ENCODE results near the gene CD53. TPM values are rescaled to one million over a fixed set of nuclear protein-coding genes. Genes with fewer than 3 reads are reported as not detected.

Gene CD53
- total RNA-seq, 1 experiment from 2014 or later, result 0.96 TPM

- POLR2A ChIA-PET, result no interaction called here
- H3K27ac ChIP-seq (ENCODE audit: low read depth, low read length), result no peak overlapping the region
- intact Hi-C loops (cut with micrococcal nuclease), result no loop called here
- no peaks in the 10 kb centered on the region for H3K36me3 ChIP-seq (ENCODE audit: control insufficient read depth in 1 of 2, insufficient read depth in 2 of 2, low read length in 2 of 2)
- no peaks in the 10 kb centered on the region for H3K9me3 ChIP-seq (ENCODE audit: control insufficient read depth in 1 of 2, insufficient read depth in 1 of 2, low read depth in 1 of 2, low read length in 2 of 2)
- no TSS peak for BruUV-seq (replicated peaks)
- H2AFZ ChIP-seq (ENCODE audit: low read depth, low read length, poor library complexity, severe bottlenecking), result no peak overlapping the region
- no peak overlapping the region for H3K4me3 ChIP-seq (replicated peaks in 1 of 2; ENCODE audit: low read depth in 1 of 2, low read length in 2 of 2)
- RAD21 ChIA-PET (ENCODE audit: low non-redundant PET in 1 of 2, low total read pairs in 2 of 2, uncharacterized antibody in 2 of 2, unreplicated experiment in 2 of 2), result no interaction called here
- no peaks in the 10 kb centered on the region for H4K20me1 ChIP-seq (ENCODE audit: insufficient read depth)
- CTCF ChIA-PET, result no interaction called here
- no peak for ATAC-seq
- no peaks in the 10 kb centered on the region for H3K4me1 ChIP-seq (ENCODE audit: control insufficient read depth in 1 of 2, insufficient read depth in 2 of 2, low read length in 2 of 2)
- H3K4me2 ChIP-seq (ENCODE audit: low read length), result no peak overlapping the region
- no peak for DNase-seq (ENCODE audit: low read depth, low spot score)
- no peaks in the 10 kb centered on the region for H3K9me2 ChIP-seq (ENCODE audit: insufficient read depth)
- peaks cover 19% of the 10 kb centered on the region for H3K27me3 ChIP-seq (ENCODE audit: insufficient read depth, low read length)
- H3K9ac ChIP-seq (ENCODE audit: low read length), result no peak overlapping the region
- no peak for TF ChIP-seq FOSL1 (IDR thresholded peaks at IDR 0.05; ENCODE audit: low read depth)
- no peak for TF ChIP-seq EGR1 (IDR thresholded peaks at IDR 0.05; ENCODE audit: low read depth)
- no peak for TF ChIP-seq REST (IDR thresholded peaks at IDR 0.05; ENCODE audit: low read depth)
- TF ChIP-seq ZFX (IDR thresholded peaks at IDR 0.05), result no peak
- TF ChIP-seq POLR2AphosphoS5 (IDR thresholded peaks at IDR 0.05; ENCODE audit: low read depth, low read length), result no peak
- H3K79me2 ChIP-seq (ENCODE audit: insufficient read depth, low read length), result no peaks in the 10 kb centered on the region
These were observed 26.5 kb downstream of the CD53 start for GRCh38 chr1:110899458-110899843.

GRCh38 chr1:110902820-110903463 lies 30.0 kb downstream of the CD53 start:
- no peaks in the 10 kb centered on the region for H3K9me3 ChIP-seq (ENCODE audit: control insufficient read depth in 1 of 2, insufficient read depth in 1 of 2, low read depth in 1 of 2, low read length in 2 of 2)
- H3K79me2 ChIP-seq (ENCODE audit: insufficient read depth, low read length), result no peaks in the 10 kb centered on the region
- no peaks in the 10 kb centered on the region for H3K4me1 ChIP-seq (ENCODE audit: control insufficient read depth in 1 of 2, insufficient read depth in 2 of 2, low read length in 2 of 2)
- POLR2A ChIA-PET, result no interaction called here
- no peaks in the 10 kb centered on the region for H3K36me3 ChIP-seq (ENCODE audit: control insufficient read depth in 1 of 2, insufficient read depth in 2 of 2, low read length in 2 of 2)
- H3K4me2 ChIP-seq (ENCODE audit: low read length), result no peak overlapping the region
- H3K4me3 ChIP-seq (replicated peaks in 1 of 2; ENCODE audit: low read depth in 1 of 2, low read length in 2 of 2), result no peak overlapping the region
- intact Hi-C loops (cut with micrococcal nuclease), result no loop called here
- no peak overlapping the region for H3K27ac ChIP-seq (ENCODE audit: low read depth, low read length)
- BruUV-seq (replicated peaks), result no TSS peak
- TF ChIP-seq REST (IDR thresholded peaks at IDR 0.05; ENCODE audit: low read depth) (no peak), YY1 (IDR thresholded peaks at IDR 0.05; ENCODE audit: extremely low read depth, insufficient replicate concordance, low read depth, low read length) (no peak)
- H2AFZ ChIP-seq (ENCODE audit: low read depth, low read length, poor library complexity, severe bottlenecking), result no peak overlapping the region
- CTCF ChIA-PET, result no interaction called here
- DNase-seq (ENCODE audit: low read depth, low spot score) (no peak), ATAC-seq (no peak)
- no peak overlapping the region for H3K9ac ChIP-seq (ENCODE audit: low read length)
- no peaks in the 10 kb centered on the region for H3K9me2 ChIP-seq (ENCODE audit: insufficient read depth)
- peaks cover 12% of the 10 kb centered on the region for H3K27me3 ChIP-seq (ENCODE audit: insufficient read depth, low read length)
- no peaks in the 10 kb centered on the region for H4K20me1 ChIP-seq (ENCODE audit: insufficient read depth)
- RAD21 ChIA-PET (ENCODE audit: low non-redundant PET in 1 of 2, low total read pairs in 2 of 2, uncharacterized antibody in 2 of 2, unreplicated experiment in 2 of 2), result no interaction called here

All from HCT116 (cell line).